Measurements from ENCODE around the gene TMEM186.
"Not testable (repeated sequence)": the region's sequence is repeated elsewhere in the genome, so short reads cannot be mapped to it uniquely, and the experiment has no call there.

Gene TMEM186

GRCh38 chr16:8797364-8798173 is at the start of gene TMEM186, which contains the start of gene PMM2:
TSS of gene TMEM186 (minus strand) at chr16:8797639. CDS start at chr16:8797614, 25 bp downstream.
TSS of gene PMM2 (plus strand) at chr16:8797839. CDS start at chr16:8797883, 44 bp downstream.
- DNase-seq: peak; percentile 84

GRCh38 chr16:8847145-8847544 is 49.7 kb upstream of the TMEM186 start:
- DNase-seq: no peak

- no peak for DNase-seq
Observed at GRCh38 chr16:8846401-8846932, 49.0 kb upstream of the TMEM186 start.

- no peak for DNase-seq
Observed at GRCh38 chr16:8845699-8846298, 48.4 kb upstream of the TMEM186 start.

GRCh38 chr16:8843296-8843695 is 45.9 kb upstream of the TMEM186 start:
- not testable (repeated sequence) for DNase-seq

- DNase-seq: not testable (repeated sequence)
Observed at GRCh38 chr16:8842016-8842415, 44.6 kb upstream of the TMEM186 start.

- not testable (repeated sequence) for DNase-seq
Observed at GRCh38 chr16:8837594-8837993, 40.2 kb upstream of the TMEM186 start.

- DNase-seq: not testable (repeated sequence)
Observed at GRCh38 chr16:8836797-8837196, 39.4 kb upstream of the TMEM186 start.

GRCh38 chr16:8832717-8833105 is 35.3 kb upstream of the TMEM186 start:
- DNase-seq: no peak

- DNase-seq: no peak
Observed at GRCh38 chr16:8831871-8832716, 34.7 kb upstream of the TMEM186 start.

- no peak for DNase-seq
Observed at GRCh38 chr16:8831450-8831849, 34.0 kb upstream of the TMEM186 start.

- DNase-seq: no peak
Observed at GRCh38 chr16:8828541-8829165, 31.2 kb upstream of the TMEM186 start.

- no peak for DNase-seq
Observed at GRCh38 chr16:8826278-8826879, 28.9 kb upstream of the TMEM186 start.

GRCh38 chr16:8822403-8822802 is 25.0 kb upstream of the TMEM186 start:
- no peak for DNase-seq

- DNase-seq: no peak
Observed at GRCh38 chr16:8819411-8820034, 22.1 kb upstream of the TMEM186 start.

- no peak for DNase-seq
Observed at GRCh38 chr16:8818504-8819270, 21.2 kb upstream of the TMEM186 start.

- no peak for DNase-seq
Observed at GRCh38 chr16:8816967-8817655, 19.7 kb upstream of the TMEM186 start.

- DNase-seq: no peak
Observed at GRCh38 chr16:8814095-8814806, 16.8 kb upstream of the TMEM186 start.

GRCh38 chr16:8812162-8812843 is 14.9 kb upstream of the TMEM186 start:
- no peak for DNase-seq

Data from GOT3 (cell line).